H1 (cell line): ENCODE results near the gene USP38. TPM values are rescaled to one million over a fixed set of nuclear protein-coding genes. Genes with fewer than 3 reads are reported as not detected.
"Not testable (repeated sequence)": the region's sequence is repeated elsewhere in the genome, so short reads cannot be mapped to it uniquely, and the experiment has no call there.

ENCODE experiments used
- CTCF ChIA-PET: fragments of 300-600 bp; sonication (Branson Sonifier 250); formaldehyde crosslinking; loops from one replicate; lab custom pipeline; 2021; ENCODE audit not compliant: partially characterized antibody; lab: Charles Lee
- POLR2A ChIA-PET: fragments of 300-600 bp; sonication (Branson Sonifier 250); formaldehyde crosslinking; loops from one replicate; lab custom pipeline; 2021; ENCODE audit warnings: inconsistent platforms; ENCODE audit not compliant: partially characterized antibody; lab: Charles Lee
- DNase-seq, 2 experiments: peaks; one replicate each; pipeline versions ENCODE4 v3.0.0 to v3.0.0-alpha.2; 2010 to 2022; ENCODE audit warnings: low spot score in 2 of 2, low read depth in 1 of 2, mixed read lengths in 1 of 2
- FAIRE-seq: peaks from 2 replicates; lab custom pipeline; 2011; peaks lifted over from hg19 to GRCh38; lab: Jason Lieb, UNC
- H2AFZ ChIP-seq: 2 replicates; pipeline ENCODE4 v1.8.1; 2012; ENCODE audit warnings: low read length, inconsistent platforms
- H2AK5ac ChIP-seq: 2 replicates; pipeline ENCODE4 v1.6.1; 2013; ENCODE audit warnings: low read depth, low read length
- H2BK120ac ChIP-seq: replicated peaks from 2 replicates; pipeline ENCODE3; 2013; ENCODE audit warnings: low read depth, low read length, inconsistent platforms
- H2BK12ac ChIP-seq: 2 replicates; pipeline ENCODE4 v1.6.1; 2013; ENCODE audit warnings: low read depth, low read length
- H2BK15ac ChIP-seq: 2 replicates; pipeline ENCODE4 v1.6.1; 2013; ENCODE audit warnings: low read length
- H2BK20ac ChIP-seq: 2 replicates; pipeline ENCODE4 v1.6.1; 2013; ENCODE audit warnings: low read length
- H2BK5ac ChIP-seq: 2 replicates; pipeline ENCODE4 v1.6.1; 2013; ENCODE audit warnings: low read depth, low read length
- H3K14ac ChIP-seq: 2 replicates; pipeline ENCODE4 v1.6.1; 2013; ENCODE audit warnings: inconsistent platforms; ENCODE audit not compliant: insufficient read length
- H3K18ac ChIP-seq: 2 replicates; pipeline ENCODE4 v1.6.1; 2013; ENCODE audit warnings: low read length; ENCODE audit errors: extremely low read depth
- H3K23ac ChIP-seq: 2 replicates; pipeline ENCODE4 v1.6.1; 2013; ENCODE audit warnings: inconsistent platforms; ENCODE audit not compliant: insufficient read length
- H3K23me2 ChIP-seq: 2 replicates; pipeline ENCODE4 v1.6.1; 2013; ENCODE audit warnings: low read depth, low read length
- H3K27ac ChIP-seq: 2 replicates; pipeline ENCODE4 v1.6.1; 2011; ENCODE audit warnings: low read depth, low read length, inconsistent platforms
- H3K27me3 ChIP-seq, 4 experiments: replicated peaks in 1 of 4; 1 replicate in 1 of 4; 2 replicates in 3 of 4; pipeline versions ENCODE4 v1.6.1 to v1.8.1; 2011 to 2013; ENCODE audit warnings: low read length in 3 of 4, mild to moderate bottlenecking in 3 of 4, inconsistent platforms in 2 of 4, mixed read lengths in 2 of 4, moderate library complexity in 1 of 4; ENCODE audit not compliant: control insufficient read depth in 3 of 4, insufficient read depth in 3 of 4; ENCODE audit errors: extremely low read depth in 1 of 4
- H3K36me3 ChIP-seq, 4 experiments: 2 replicates each; pipeline versions ENCODE4 v1.6.1 to v1.8.1; 2011 to 2013; ENCODE audit warnings: mild to moderate bottlenecking in 4 of 4, low read length in 3 of 4, moderate library complexity in 2 of 4, control low read depth in 1 of 4, inconsistent platforms in 1 of 4; ENCODE audit not compliant: insufficient read depth in 4 of 4, control insufficient read depth in 2 of 4
- H3K4ac ChIP-seq: replicated peaks from 2 replicates; pipeline ENCODE3; 2013; ENCODE audit warnings: low read length, low read depth, mixed read lengths, inconsistent platforms; ENCODE audit not compliant: insufficient read length
- H3K4me1 ChIP-seq, 4 experiments: replicated peaks in 1 of 4; 1 replicate in 1 of 4; 2 replicates in 3 of 4; pipeline versions ENCODE4 v1.6.1 to v1.8.1; 2011 to 2013; ENCODE audit warnings: low read length in 3 of 4, inconsistent platforms in 2 of 4, mixed read lengths in 1 of 4; ENCODE audit not compliant: insufficient read depth in 4 of 4, control insufficient read depth in 3 of 4
- H3K4me2 ChIP-seq, 2 experiments: 2 replicates each; pipeline versions ENCODE4 v1.6.1 to v1.8.1; 2011 to 2013; ENCODE audit warnings: low read depth in 2 of 2, low read length in 2 of 2, control low read depth in 1 of 2, inconsistent platforms in 1 of 2, mild to moderate bottlenecking in 1 of 2; ENCODE audit not compliant: insufficient read depth in 1 of 2
- H3K4me3 ChIP-seq, 4 experiments: fragments of 200-600, 300-600 bp in 1 of 4; sonication (generic), shearing (Covaris generic), sonication (Bioruptor Twin) in 1 of 4; 2 replicates each; pipeline versions ENCODE4 v1.5.1 to v1.8.1; 2011 to 2016; ENCODE audit warnings: low read length in 4 of 4, low read depth in 3 of 4, control low read depth in 2 of 4, inconsistent platforms in 2 of 4, mild to moderate bottlenecking in 2 of 4, mixed read lengths in 1 of 4, moderate library complexity in 1 of 4; ENCODE audit not compliant: insufficient read depth in 2 of 4; ENCODE audit errors: extremely low read depth in 1 of 4
- H3K56ac ChIP-seq: replicated peaks from 2 replicates; pipeline ENCODE3; 2013; ENCODE audit warnings: low read depth, mild to moderate bottlenecking, mixed read lengths, low read length, inconsistent platforms; ENCODE audit not compliant: insufficient read length
- H3K79me1 ChIP-seq: 2 replicates; pipeline ENCODE4 v1.6.1; 2013; ENCODE audit warnings: low read depth, low read length, control low read depth
- H3K79me2 ChIP-seq, 2 experiments: 2 replicates each; pipeline versions ENCODE4 v1.6.1 to v1.8.1; 2012 to 2013; ENCODE audit warnings: low read length in 2 of 2, mild to moderate bottlenecking in 2 of 2, inconsistent platforms in 1 of 2; ENCODE audit not compliant: insufficient read depth in 2 of 2, control insufficient read depth in 1 of 2
- H3K9ac ChIP-seq, 4 experiments: replicated peaks in 1 of 4; 1 replicate in 1 of 4; 2 replicates in 3 of 4; pipeline versions ENCODE4 v1.6.1 to v1.8.1; 2011 to 2013; ENCODE audit warnings: low read depth in 3 of 4, low read length in 3 of 4, control low read depth in 2 of 4, mild to moderate bottlenecking in 2 of 4, moderate library complexity in 2 of 4, inconsistent platforms in 1 of 4; ENCODE audit errors: extremely low read depth in 1 of 4
- H3K9me3 ChIP-seq, 2 experiments: 2 replicates each; pipeline versions ENCODE4 v1.6.1 to v1.8.1; 2012 to 2013; ENCODE audit warnings: mild to moderate bottlenecking in 2 of 2, moderate library complexity in 2 of 2, control low read depth in 1 of 2, inconsistent platforms in 1 of 2, low read depth in 1 of 2, low read length in 1 of 2, mixed read lengths in 1 of 2; ENCODE audit not compliant: insufficient read depth in 2 of 2
- H4K20me1 ChIP-seq, 2 experiments: replicated peaks in 1 of 2; 2 replicates each; pipeline versions ENCODE3 to v1.8.1; 2011 to 2013; ENCODE audit warnings: inconsistent platforms in 2 of 2, low read length in 2 of 2, mild to moderate bottlenecking in 1 of 2; ENCODE audit not compliant: insufficient read depth in 2 of 2, control insufficient read depth in 1 of 2
- H4K5ac ChIP-seq: 2 replicates; pipeline ENCODE4 v1.6.1; 2013; ENCODE audit warnings: low read length, low read depth, mixed read lengths, inconsistent platforms; ENCODE audit not compliant: insufficient read length
- H4K8ac ChIP-seq: 2 replicates; pipeline ENCODE4 v1.8.0; 2013; ENCODE audit warnings: mild to moderate bottlenecking, moderate library complexity, low read length, inconsistent platforms; ENCODE audit not compliant: insufficient read depth; ENCODE audit errors: extremely low read depth
- H4K91ac ChIP-seq: replicated peaks from 2 replicates; pipeline ENCODE3; 2013; ENCODE audit warnings: low read length, mixed read lengths, inconsistent platforms; ENCODE audit not compliant: insufficient read length
- WGBS, 2 experiments: shearing (Covaris generic) in 1 of 2; methylation state at CpG; one replicate each; pipeline versions ENCODE4 v1.1.6 to v1.1.7; 2013 to 2015; ENCODE audit warnings: low lambda C conversion rate in 2 of 2, mixed read lengths in 2 of 2, inconsistent platforms in 1 of 2, low coverage in 1 of 2, missing lambda C conversion rate in 1 of 2; ENCODE audit not compliant: insufficient replicate concordance in 2 of 2, insufficient coverage in 1 of 2, insufficient read length in 1 of 2; ENCODE audit errors: extremely low coverage in 1 of 2, missing lambda C conversion rate in 1 of 2; 5-methylcytosine and 5-hydroxymethylcytosine counted together
- polyA plus RNA-seq, 7 experiments: library from polyadenylated mRNA; depleted of rRNA in 3 of 7; stranded (reverse) in 5 of 7; unstranded in 2 of 7; fragments of >200 nt in 5 of 7; fragments of 200-250 nt in 2 of 7; gene quantifications; 1 replicate in 5 of 7; 2 replicates in 1 of 7; 4 replicates in 1 of 7; pipeline versions ENCODE4 v1.2.1 to v1.2.3, GENCODE V29; 2011 to 2013; ENCODE audit warnings: missing spikeins in 2 of 7, mixed read lengths in 2 of 7
- total RNA-seq: library from RNA; stranded (reverse); fragmentation: NEBNext Ultra II Directional; extraction: Animal tissue kit (Norgen Biotek cat#: 25700); gene quantifications from 2 replicates; pipeline ENCODE4 v1.2.1, GENCODE V29; 2021

USP38 gene
- total and polyA plus RNA-seq, 2 of the 8 experiments (the other 6 are each of a cell fraction or from before 2014, with no cell fraction given): 3.2 to 10.5 TPM

GRCh38 chr4:143237195-143237594 is 52.5 kb downstream of the USP38 start:
- H2AK5ac ChIP-seq, H3K56ac ChIP-seq, H2AFZ ChIP-seq, H2BK5ac ChIP-seq, H3K23ac ChIP-seq, H4K20me1 ChIP-seq, H3K27ac ChIP-seq, H2BK15ac ChIP-seq, H3K27me3 ChIP-seq, FAIRE-seq, DNase-seq, H2BK20ac ChIP-seq, POLR2A ChIA-PET, H3K4me3 ChIP-seq, H3K36me3 ChIP-seq, H3K79me2 ChIP-seq, H3K4me1 ChIP-seq, H3K14ac ChIP-seq, H3K4me2 ChIP-seq, H2BK120ac ChIP-seq, H4K91ac ChIP-seq, H4K8ac ChIP-seq, H3K23me2 ChIP-seq, H3K4ac ChIP-seq, H3K9ac ChIP-seq, H2BK12ac ChIP-seq, H3K79me1 ChIP-seq, H3K18ac ChIP-seq, H4K5ac ChIP-seq: not testable (repeated sequence)
- peaks cover 8 to 11% of the 10 kb centered on the region in 2 experiments; a peak in 2 of 4 replicates for H3K9me3 ChIP-seq
- 88% methylated on average over 11 of the region's 11 CpGs; no CpG with 5 or more reads in 1 of the 2 experiments for WGBS, 2 experiments
- CTCF ChIA-PET: interaction anchor here (0.6 kb wide), 1 partner anchor 139 kb away, joined by 3 read pairs; no protein-coding TSS in a partner anchor
